SU-DHL-6 (cell line): ENCODE results near the gene ZBTB45.

Experiments used
- H2AFZ ChIP-seq: fragments of 200-600 bp; sonication (generic); 2 replicates; pipeline ENCODE4 v1.6.1; 2014; ENCODE audit warnings: low read depth, mild to moderate bottlenecking, moderate library complexity, mixed read lengths, antibody characterized with exemption, low read length; ENCODE audit not compliant: severe bottlenecking
- H3F3A ChIP-seq: fragments of 200-600 bp; shearing (Covaris generic); 2 replicates; pipeline ENCODE4 v1.6.0; 2016; ENCODE audit warnings: antibody characterized with exemption, mild to moderate bottlenecking; ENCODE audit not compliant: insufficient read depth
- H3K27ac ChIP-seq: fragments of 200-600 bp; sonication (generic); 2 replicates; pipeline ENCODE4 v1.5.1; 2016; ENCODE audit warnings: low read depth, mild to moderate bottlenecking, low read length, moderate library complexity, mixed read lengths
- H3K27me3 ChIP-seq: fragments of 200-600 bp; sonication (generic), shearing (Covaris generic); 2 replicates; pipeline ENCODE4 v1.6.0; 2014; ENCODE audit warnings: mild to moderate bottlenecking, low read length
- H3K36me3 ChIP-seq: fragments of 200-600 bp; sonication (generic); 2 replicates; pipeline ENCODE4 v1.6.1; 2014; ENCODE audit warnings: mild to moderate bottlenecking, low read length, mixed read lengths
- H3K4me2 ChIP-seq: fragments of 300-600, 200-600 bp; shearing (Covaris generic), sonication (generic); 2 replicates; pipeline ENCODE4 v1.6.0; 2014; ENCODE audit warnings: low read length, low read depth, mild to moderate bottlenecking; ENCODE audit not compliant: poor library complexity, severe bottlenecking
- H3K4me3 ChIP-seq: fragments of 200-600 bp; sonication (generic); 2 replicates; pipeline ENCODE4 v1.5.1; 2014; ENCODE audit warnings: antibody characterized with exemption, low read length, mild to moderate bottlenecking, mixed read lengths; ENCODE audit not compliant: insufficient read depth, poor library complexity, severe bottlenecking
- H3K79me2 ChIP-seq: fragments of 200-600 bp; sonication (generic); 2 replicates; pipeline ENCODE4 v1.6.1; 2014; ENCODE audit warnings: mild to moderate bottlenecking, low read length, moderate library complexity; ENCODE audit not compliant: insufficient read depth
- H3K9ac ChIP-seq: fragments of 200-600 bp; sonication (generic); 2 replicates; pipeline ENCODE4 v1.7.0; 2014; ENCODE audit warnings: mild to moderate bottlenecking, low read length
- H3K9me2 ChIP-seq: fragments of 200-600 bp; sonication (generic); replicated peaks from 2 replicates; pipeline ENCODE4 v1.6.1; 2014; ENCODE audit warnings: low read length; ENCODE audit not compliant: insufficient read depth
- H3K9me3 ChIP-seq: fragments of 200-600 bp; sonication (generic); 2 replicates; pipeline ENCODE4 v1.6.1; 2014; ENCODE audit warnings: low read length, mixed read lengths; ENCODE audit not compliant: insufficient read depth
- H4K20me1 ChIP-seq: fragments of 200-600 bp; sonication (generic); 2 replicates; pipeline ENCODE4 v1.6.1; 2014; ENCODE audit warnings: low read depth, mild to moderate bottlenecking, antibody characterized with exemption, low read length, moderate library complexity, mixed read lengths
- EZH2phosphoT487 ChIP-seq: fragments of 200-600 bp; sonication (generic), shearing (Covaris generic); conservative IDR thresholded peaks from 2 replicates; pipeline ENCODE4 v1.6.1; 2018; ENCODE audit warnings: mild to moderate bottlenecking, antibody characterized with exemption, low read length, moderate library complexity, mixed read lengths
- TF ChIP-seq, protein P1 (sequence below): fragments of 200-600 bp; sonication (generic); IDR thresholded peaks from one replicate; pipeline ENCODE4 v1.5.1; 2017; ENCODE audit warnings: antibody characterized with exemption, mild to moderate bottlenecking, low read length, moderate library complexity; ENCODE audit not compliant: insufficient read depth, poor library complexity, severe bottlenecking

The ZBTB45 gene

DNA sequence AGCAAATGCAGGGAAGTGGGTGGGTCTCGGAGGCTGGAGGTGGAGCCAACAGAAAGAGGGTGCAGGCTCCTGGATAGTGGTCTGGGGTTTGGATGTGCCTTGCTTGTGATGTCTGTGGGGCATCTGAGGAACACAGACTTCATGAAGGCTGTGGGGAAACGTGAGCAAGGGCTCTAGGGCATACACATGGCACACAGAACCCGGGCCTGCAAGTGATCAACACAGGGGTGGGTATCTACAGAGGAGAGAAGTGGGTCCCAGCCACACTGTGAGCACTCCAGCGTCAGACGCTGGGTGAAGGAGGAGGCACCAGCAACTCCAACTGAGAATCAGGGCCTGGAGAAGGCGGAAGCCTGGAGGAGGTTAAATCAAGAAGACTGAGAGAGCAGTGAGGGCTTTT, 44.2 kb upstream of the ZBTB45 start:
- Histone ChIP-seq H3K4me2 (no peak overlapping the region), H3F3A (peaks cover 39% of the 10 kb centered on the region), H3K36me3 (no peaks in the 10 kb centered on the region), H3K27me3 (no peaks in the 10 kb centered on the region), H3K9me3 (no peaks in the 10 kb centered on the region), H3K27ac (no peak overlapping the region), H3K9ac (no peak overlapping the region), H3K9me2 (no peaks in the 10 kb centered on the region), H3K79me2 (no peaks in the 10 kb centered on the region), H3K4me3 (no peak overlapping the region), H4K20me1 (no peaks in the 10 kb centered on the region), H2AFZ (no peak overlapping the region)
- TF ChIP-seq EZH2phosphoT487, result no peak
- TF ChIP-seq, protein P1, sequence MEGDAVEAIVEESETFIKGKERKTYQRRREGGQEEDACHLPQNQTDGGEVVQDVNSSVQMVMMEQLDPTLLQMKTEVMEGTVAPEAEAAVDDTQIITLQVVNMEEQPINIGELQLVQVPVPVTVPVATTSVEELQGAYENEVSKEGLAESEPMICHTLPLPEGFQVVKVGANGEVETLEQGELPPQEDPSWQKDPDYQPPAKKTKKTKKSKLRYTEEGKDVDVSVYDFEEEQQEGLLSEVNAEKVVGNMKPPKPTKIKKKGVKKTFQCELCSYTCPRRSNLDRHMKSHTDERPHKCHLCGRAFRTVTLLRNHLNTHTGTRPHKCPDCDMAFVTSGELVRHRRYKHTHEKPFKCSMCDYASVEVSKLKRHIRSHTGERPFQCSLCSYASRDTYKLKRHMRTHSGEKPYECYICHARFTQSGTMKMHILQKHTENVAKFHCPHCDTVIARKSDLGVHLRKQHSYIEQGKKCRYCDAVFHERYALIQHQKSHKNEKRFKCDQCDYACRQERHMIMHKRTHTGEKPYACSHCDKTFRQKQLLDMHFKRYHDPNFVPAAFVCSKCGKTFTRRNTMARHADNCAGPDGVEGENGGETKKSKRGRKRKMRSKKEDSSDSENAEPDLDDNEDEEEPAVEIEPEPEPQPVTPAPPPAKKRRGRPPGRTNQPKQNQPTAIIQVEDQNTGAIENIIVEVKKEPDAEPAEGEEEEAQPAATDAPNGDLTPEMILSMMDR, result no peak

DNA sequence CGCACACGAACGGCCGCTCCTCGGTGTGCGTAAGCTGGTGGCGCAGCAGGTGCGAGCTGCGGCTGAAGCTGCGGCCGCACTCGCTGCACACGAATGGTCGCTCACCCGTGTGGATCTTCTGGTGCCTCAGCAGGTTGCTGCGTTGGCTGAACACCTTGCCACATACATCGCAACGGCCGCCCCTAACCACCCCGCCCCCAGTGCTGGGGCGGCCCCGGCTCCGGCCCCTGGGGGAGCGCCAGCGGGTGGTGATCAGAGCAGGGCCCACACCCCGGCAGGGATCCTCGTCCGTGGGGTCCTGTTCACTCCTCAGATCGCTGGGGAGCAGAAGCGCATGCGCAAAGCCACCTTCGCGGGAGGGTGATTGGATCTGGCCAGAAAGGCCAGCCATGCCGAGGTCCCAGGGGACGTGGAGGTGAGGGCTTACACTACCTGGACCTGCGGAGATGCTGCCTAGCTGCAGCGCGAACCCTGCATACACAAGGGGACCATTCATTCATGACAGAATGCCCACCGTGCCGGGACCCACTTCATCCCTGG, 43.5 kb upstream of the ZBTB45 start:
- Histone ChIP-seq H3F3A (peaks cover 39% of the 10 kb centered on the region), H3K4me3 (no peak overlapping the region), H3K27me3 (no peaks in the 10 kb centered on the region), H4K20me1 (no peaks in the 10 kb centered on the region), H3K9ac (no peak overlapping the region), H2AFZ (no peak overlapping the region), H3K36me3 (no peaks in the 10 kb centered on the region), H3K4me2 (peak overlapping the region; percentile 30), H3K79me2 (peaks cover under 1% of the 10 kb centered on the region), H3K27ac (no peak overlapping the region), H3K9me3 (no peaks in the 10 kb centered on the region), H3K9me2 (no peaks in the 10 kb centered on the region)
- TF ChIP-seq, protein P1, result no peak
- TF ChIP-seq EZH2phosphoT487, result no peak

DNA sequence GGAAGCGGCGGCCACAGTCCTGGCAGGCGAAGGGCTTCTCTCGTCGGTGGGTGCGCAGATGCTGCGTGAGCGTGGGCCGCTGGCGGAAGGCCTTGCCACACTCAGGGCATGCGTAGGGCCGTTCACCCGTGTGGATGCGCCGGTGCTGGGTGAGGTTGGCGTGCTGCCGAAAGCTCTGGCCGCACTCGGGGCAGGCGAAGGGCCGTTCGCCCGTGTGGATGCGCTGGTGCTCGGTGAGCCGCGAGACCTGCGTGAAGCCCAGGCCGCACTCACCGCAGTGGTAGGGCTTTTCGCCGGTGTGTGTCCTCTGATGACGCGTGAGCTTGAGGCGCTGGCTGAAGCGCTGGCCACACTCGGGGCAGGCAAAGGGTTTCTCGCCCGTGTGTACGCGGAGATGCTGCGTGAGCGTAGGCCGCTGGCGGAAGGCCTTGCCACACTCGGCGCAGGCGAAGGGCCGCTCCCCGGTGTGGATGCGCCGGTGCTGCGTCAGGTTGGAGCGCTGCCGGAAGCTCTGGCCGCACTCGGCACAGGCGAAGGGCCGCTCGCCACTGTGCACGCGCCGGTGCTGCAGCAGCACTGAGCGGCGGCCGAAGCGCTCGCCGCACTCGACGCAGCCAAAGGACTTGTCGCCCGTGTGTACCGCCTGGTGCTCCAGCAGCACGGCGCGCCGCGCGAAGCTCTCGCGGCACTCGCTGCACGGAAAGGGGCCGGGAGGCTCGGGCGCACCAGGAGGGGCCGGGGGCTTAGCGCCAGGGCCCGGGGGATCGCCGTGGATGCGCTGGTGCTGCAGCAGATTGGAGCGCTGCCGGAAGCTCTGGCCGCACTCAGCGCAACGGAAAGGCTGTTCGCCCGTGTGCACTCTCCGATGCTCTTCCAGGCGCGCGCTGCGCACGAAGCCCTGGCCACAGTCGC, 42.8 kb upstream of the ZBTB45 start:
- Histone ChIP-seq H3K4me2 (peak overlapping the region; percentile 30), H3K36me3 (no peaks in the 10 kb centered on the region), H3K9me2 (no peaks in the 10 kb centered on the region), H3K9me3 (no peaks in the 10 kb centered on the region), H4K20me1 (no peaks in the 10 kb centered on the region), H3K79me2 (peaks cover 8% of the 10 kb centered on the region), H2AFZ (no peak overlapping the region), H3K27me3 (no peaks in the 10 kb centered on the region), H3K4me3 (no peak overlapping the region), H3K27ac (no peak overlapping the region), H3K9ac (no peak overlapping the region), H3F3A (peaks cover 39% of the 10 kb centered on the region)
- TF ChIP-seq, protein P1, result no peak
- TF ChIP-seq EZH2phosphoT487, result no peak
